Keratinocyte (primary cell): ENCODE results near the gene SHE. TPM values are rescaled to one million over a fixed set of nuclear protein-coding genes. Genes with fewer than 3 reads are reported as not detected.

ENCODE experiments used
- DNase-seq: peaks from one replicate; pipeline ENCODE4 v3.0.0-alpha.2; 2011; ENCODE audit warnings: low read depth, missing footprints, low spot score
- FAIRE-seq: peaks from 2 replicates; lab custom pipeline; 2011; peaks lifted over from hg19 to GRCh38; lab: Jason Lieb, UNC
- H2AFZ ChIP-seq: 2 replicates; pipeline ENCODE4 v1.6.0; 2012; ENCODE audit warnings: low read length, control low read depth, inconsistent platforms; ENCODE audit not compliant: control insufficient read depth
- H3K27ac ChIP-seq: 2 replicates; pipeline ENCODE4 v1.5.1; 2011; ENCODE audit warnings: low read length; ENCODE audit not compliant: control insufficient read depth, insufficient read depth
- H3K27me3 ChIP-seq: 3 replicates; pipeline ENCODE4 v1.6.0; 2011; ENCODE audit warnings: low read length; ENCODE audit not compliant: control insufficient read depth, insufficient read depth; ENCODE audit errors: extremely low read depth
- H3K36me3 ChIP-seq, 2 experiments: 2 replicates in 1 of 2; 3 replicates in 1 of 2; pipeline ENCODE4 v1.5.1; 2011; ENCODE audit warnings: low read length in 2 of 2, mild to moderate bottlenecking in 1 of 2; ENCODE audit not compliant: control insufficient read depth in 2 of 2, insufficient read depth in 2 of 2; ENCODE audit errors: extremely low read depth in 1 of 2
- H3K4me1 ChIP-seq: 3 replicates; pipeline ENCODE4 v1.5.1; 2011; ENCODE audit warnings: low read length; ENCODE audit not compliant: control insufficient read depth, insufficient read depth; ENCODE audit errors: extremely low read depth
- H3K4me2 ChIP-seq: 3 replicates; pipeline ENCODE4 v1.6.0; 2011; ENCODE audit warnings: low read depth, low read length; ENCODE audit not compliant: control insufficient read depth, insufficient read depth; ENCODE audit errors: extremely low read depth
- H3K4me3 ChIP-seq, 3 experiments: fragments of 200-600 bp in 1 of 3; sonication (generic) in 1 of 3; 2 replicates in 2 of 3; 3 replicates in 1 of 3; pipeline ENCODE4 v1.5.1; 2011 to 2016; ENCODE audit warnings: low read length in 3 of 3, mild to moderate bottlenecking in 3 of 3, control low read depth in 2 of 3, inconsistent platforms in 1 of 3, low read depth in 1 of 3, mixed read lengths in 1 of 3, mixed run types in 1 of 3, moderate library complexity in 1 of 3; ENCODE audit not compliant: control insufficient read depth in 2 of 3, insufficient read depth in 2 of 3; ENCODE audit errors: extremely low read depth in 1 of 3
- H3K79me2 ChIP-seq: 2 replicates; pipeline ENCODE4 v1.6.0; 2012; ENCODE audit warnings: low read length; ENCODE audit not compliant: control insufficient read depth, insufficient read depth
- H3K9ac ChIP-seq: 3 replicates; pipeline ENCODE4 v1.6.0; 2011; ENCODE audit warnings: low read length; ENCODE audit not compliant: control insufficient read depth, insufficient read depth; ENCODE audit errors: extremely low read depth
- H3K9me1 ChIP-seq: 3 replicates; pipeline ENCODE4 v1.6.0; 2011; ENCODE audit warnings: low read length; ENCODE audit not compliant: control insufficient read depth, insufficient read depth; ENCODE audit errors: extremely low read depth
- H3K9me3 ChIP-seq: 2 replicates; pipeline ENCODE4 v1.5.1; 2012; ENCODE audit warnings: low read depth, low read length; ENCODE audit not compliant: control insufficient read depth
- H4K20me1 ChIP-seq: 3 replicates; pipeline ENCODE4 v1.6.0; 2011; ENCODE audit warnings: low read length; ENCODE audit not compliant: control insufficient read depth, insufficient read depth; ENCODE audit errors: extremely low read depth
- EZH2 ChIP-seq: IDR thresholded peaks from one replicate; pipeline ENCODE4 v1.6.1; 2012; ENCODE audit warnings: inconsistent platforms, mild to moderate bottlenecking, low read length, moderate library complexity
- dilution Hi-C: fragments of 300-500 bp; cut with MboI; formaldehyde crosslinking; loops from one replicate; pipeline ENCODE4 v1.7.0; 2020; ENCODE audit warnings: low sequenced_read_pairs; ENCODE audit not compliant: extremely low pct_ligation_motif_present
- polyA plus RNA-seq, 5 experiments: library from polyadenylated mRNA; depleted of rRNA in 3 of 5; stranded (reverse) in 3 of 5; stranded (forward) in 1 of 5; unstranded in 1 of 5; fragments of >200 nt; gene quantifications; 1 replicate in 1 of 5; 2 replicates in 3 of 5; 3 replicates in 1 of 5; pipeline versions ENCODE4 v1.2.1 to v1.2.3, GENCODE V29; 2011 to 2012; ENCODE audit warnings: missing spikeins in 2 of 5, low read depth in 1 of 5, low replicate concordance in 1 of 5
- TF ChIP-seq, protein P1 (sequence below), 3 experiments: IDR thresholded peaks in 1 of 3; conservative IDR thresholded peaks in 1 of 3; optimal IDR thresholded peaks in 1 of 3; 2 replicates in 2 of 3; 3 replicates in 1 of 3; pipeline versions ENCODE3 to v1.5.1; 2011; ENCODE audit warnings: low read length in 3 of 3, mild to moderate bottlenecking in 3 of 3, moderate library complexity in 2 of 3, control low read depth in 1 of 3, inconsistent platforms in 1 of 3; ENCODE audit not compliant: insufficient read depth in 2 of 3; ENCODE audit errors: extremely low read depth in 1 of 3

Gene SHE
- polyA plus RNA-seq, 1 donor (not counting 4 experiments of a cell fraction or from before 2014, with no cell fraction given): 0.01 TPM

DNA sequence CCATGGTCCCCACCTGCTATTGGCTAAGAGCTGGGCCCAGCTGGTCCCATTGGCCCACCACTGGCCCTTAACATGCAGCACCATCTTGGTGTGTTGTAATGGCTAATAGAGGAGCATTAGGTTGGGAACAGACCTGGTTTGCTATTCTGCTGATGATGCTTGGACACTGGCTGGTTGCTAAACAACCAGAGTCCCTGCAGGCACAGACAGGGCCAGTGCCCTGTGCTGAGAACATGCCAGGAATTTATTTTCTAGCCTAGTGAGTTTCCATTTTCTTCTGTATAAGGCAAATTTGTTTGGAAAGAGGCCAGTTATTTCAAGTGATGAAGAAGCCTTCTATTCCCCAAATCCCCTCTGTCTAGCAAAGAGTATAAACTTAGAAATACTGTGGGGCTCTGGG, 43.1 kb downstream of the SHE start:
- DNase-seq (no peak), FAIRE-seq (no peak)
- Histone ChIP-seq H3K27me3 (no peaks in the 10 kb centered on the region), H4K20me1 (no peaks in the 10 kb centered on the region), H3K79me2 (no peaks in the 10 kb centered on the region), H2AFZ (no peak overlapping the region), H3K4me2 (no peak overlapping the region), H3K27ac (no peak overlapping the region), H3K36me3 (peaks cover 3 to 15% of the 10 kb centered on the region in 2 experiments), H3K4me3 (no peak overlapping the region), H3K4me1 (peaks cover 7% of the 10 kb centered on the region), H3K9me1 (no peaks in the 10 kb centered on the region), H3K9ac (no peak overlapping the region), H3K9me3 (no peaks in the 10 kb centered on the region)
- dilution Hi-C loops: no loop called here
- no peak for TF ChIP-seq EZH2
- TF ChIP-seq, protein P1, sequence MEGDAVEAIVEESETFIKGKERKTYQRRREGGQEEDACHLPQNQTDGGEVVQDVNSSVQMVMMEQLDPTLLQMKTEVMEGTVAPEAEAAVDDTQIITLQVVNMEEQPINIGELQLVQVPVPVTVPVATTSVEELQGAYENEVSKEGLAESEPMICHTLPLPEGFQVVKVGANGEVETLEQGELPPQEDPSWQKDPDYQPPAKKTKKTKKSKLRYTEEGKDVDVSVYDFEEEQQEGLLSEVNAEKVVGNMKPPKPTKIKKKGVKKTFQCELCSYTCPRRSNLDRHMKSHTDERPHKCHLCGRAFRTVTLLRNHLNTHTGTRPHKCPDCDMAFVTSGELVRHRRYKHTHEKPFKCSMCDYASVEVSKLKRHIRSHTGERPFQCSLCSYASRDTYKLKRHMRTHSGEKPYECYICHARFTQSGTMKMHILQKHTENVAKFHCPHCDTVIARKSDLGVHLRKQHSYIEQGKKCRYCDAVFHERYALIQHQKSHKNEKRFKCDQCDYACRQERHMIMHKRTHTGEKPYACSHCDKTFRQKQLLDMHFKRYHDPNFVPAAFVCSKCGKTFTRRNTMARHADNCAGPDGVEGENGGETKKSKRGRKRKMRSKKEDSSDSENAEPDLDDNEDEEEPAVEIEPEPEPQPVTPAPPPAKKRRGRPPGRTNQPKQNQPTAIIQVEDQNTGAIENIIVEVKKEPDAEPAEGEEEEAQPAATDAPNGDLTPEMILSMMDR (optimal IDR thresholded peaks at IDR 0.05 in 1 of 3, IDR thresholded peaks at IDR 0.05 in 1 of 3, conservative IDR thresholded peaks at IDR 0.05 in 1 of 3; ENCODE audit: extremely low read depth in 1 of 3, insufficient read depth in 2 of 3, low read length in 3 of 3): no peak

DNA sequence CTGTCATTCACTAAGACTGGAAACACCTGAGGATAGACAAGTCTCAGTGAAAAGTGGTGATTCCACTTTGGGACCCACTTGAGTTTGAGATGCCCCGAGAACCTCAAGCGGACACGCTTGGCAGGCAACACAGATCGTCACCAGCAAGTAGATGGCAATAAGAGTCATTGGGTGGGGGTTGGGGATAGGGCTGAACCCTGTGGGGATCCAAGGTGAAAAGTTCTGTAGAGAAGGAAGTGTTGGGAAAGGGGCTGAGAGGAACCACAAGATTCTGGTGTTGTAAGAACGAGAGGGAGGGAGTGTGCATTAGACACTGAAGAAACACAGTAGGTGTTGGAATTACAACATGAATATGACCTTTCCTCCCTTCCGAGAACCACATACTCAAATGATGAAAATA, 45.6 kb downstream of the SHE start:
- no peak overlapping the region for H3K9ac ChIP-seq
- TF ChIP-seq, protein P1 (optimal IDR thresholded peaks at IDR 0.05 in 1 of 3, IDR thresholded peaks at IDR 0.05 in 1 of 3, conservative IDR thresholded peaks at IDR 0.05 in 1 of 3; ENCODE audit: extremely low read depth in 1 of 3, insufficient read depth in 2 of 3, low read length in 3 of 3): no peak
- TF ChIP-seq EZH2: no peak
- no peak overlapping the region for H3K4me2 ChIP-seq
- peaks cover 5 to 19% of the 10 kb centered on the region in 2 experiments for H3K36me3 ChIP-seq
- H3K4me3 ChIP-seq: no peak overlapping the region
- no peak overlapping the region for H3K27ac ChIP-seq
- no peak overlapping the region for H2AFZ ChIP-seq
- no peak for DNase-seq
- no peaks in the 10 kb centered on the region for H3K79me2 ChIP-seq
- peaks cover 11% of the 10 kb centered on the region for H3K4me1 ChIP-seq
- no peaks in the 10 kb centered on the region for H3K9me1 ChIP-seq
- no peak for FAIRE-seq
- no peaks in the 10 kb centered on the region for H4K20me1 ChIP-seq
- H3K9me3 ChIP-seq: no peaks in the 10 kb centered on the region
- dilution Hi-C loops: no loop called here
- H3K27me3 ChIP-seq: no peaks in the 10 kb centered on the region
